ENCODE results near the gene PTPRT. TPM values are rescaled to one million over a fixed set of nuclear protein-coding genes. Genes with fewer than 3 reads are reported as not detected.

The PTPRT gene
- total RNA-seq, 1 experiment from 2014 or later, result 0.13 TPM

- H3K4me3 Mint-ChIP-seq, result no peak overlapping the region
- Histone ChIP-seq H3K9ac (ENCODE audit: extremely low read depth, insufficient read length, low read length) (no peak overlapping the region), H3K4ac (ENCODE audit: low read depth, low read length) (no peak overlapping the region), H3K79me2 (ENCODE audit: insufficient read depth, low read length) (no peaks in the 10 kb centered on the region), H3K27me3 (ENCODE audit: insufficient read depth, low read length) (no peaks in the 10 kb centered on the region), H4K91ac (ENCODE audit: insufficient read length, low read depth, low read length) (no peak overlapping the region), H3K14ac (ENCODE audit: insufficient read depth, low read length) (no peak overlapping the region), H3K56ac (ENCODE audit: insufficient read length, low read depth, low read length) (no peak overlapping the region), H2BK12ac (ENCODE audit: insufficient read length, low read depth, low read length) (no peak overlapping the region), H4K5ac (ENCODE audit: insufficient read length, low read depth, low read length) (no peak overlapping the region), H2AK5ac (ENCODE audit: insufficient read length, low read length) (no peak overlapping the region), H3T11ph (ENCODE audit: low read length) (no peak overlapping the region), H3K27ac (ENCODE audit: insufficient read length, low read depth, low read length) (no peak overlapping the region), H3K4me2 (ENCODE audit: insufficient read depth, insufficient read length, low read length) (no peak overlapping the region), H2BK20ac (ENCODE audit: low read depth, low read length, poor library complexity, severe bottlenecking) (no peak overlapping the region), H4K8ac (replicated peaks; ENCODE audit: insufficient read length, low read depth, low read length) (no peak overlapping the region), H4K20me1 (ENCODE audit: control insufficient read depth, insufficient read depth, insufficient read length) (no peaks in the 10 kb centered on the region), H2BK120ac (ENCODE audit: low read depth, low read length, poor library complexity, severe bottlenecking) (no peak overlapping the region), H2AFZ (ENCODE audit: low read length) (no peak overlapping the region), H2BK15ac (ENCODE audit: low read depth, low read length) (no peak overlapping the region), H3K9me3 (ENCODE audit: control insufficient read depth, low read depth, low read length) (peaks cover 5% of the 10 kb centered on the region), H3K23me2 (ENCODE audit: insufficient read length, low read depth, low read length, poor library complexity, severe bottlenecking) (no peaks in the 10 kb centered on the region), H3K79me1 (ENCODE audit: insufficient read depth, low read depth, low read length, poor library complexity, severe bottlenecking) (no peaks in the 10 kb centered on the region), H3K18ac (ENCODE audit: insufficient read length, low read depth, low read length) (no peak overlapping the region), H3K23ac (ENCODE audit: insufficient read length, low read depth, low read length) (no peak overlapping the region), H2BK5ac (ENCODE audit: insufficient read length, low read length) (no peak overlapping the region), H3K4me1 (ENCODE audit: insufficient read depth, low read length) (no peaks in the 10 kb centered on the region)
- H3K36me3 Mint-ChIP-seq (ENCODE audit: insufficient read depth in 1 of 3, low read depth in 3 of 3), result no peaks in the 10 kb centered on the region
- TF ChIP-seq CTCF (conservative IDR thresholded peaks at IDR 0.05), result no peak
- WGBS (ENCODE audit: extremely low coverage, insufficient read length, low lambda C conversion rate), result no CpG with 5 or more reads among the region's 3 CpGs
- no peak overlapping the region for H3K27ac Mint-ChIP-seq
- no peak for DNase-seq
- H3K9me3 Mint-ChIP-seq, result 0 out of 5 replicates have a peak, but pooled peaks cover 0 to 4% of the 10 kb centered on the region in 2 experiments
- no peaks in the 10 kb centered on the region; the same call in 1 of the 2 replicates for H3K27me3 Mint-ChIP-seq (ENCODE audit: low read depth)
- no peaks in the 10 kb centered on the region for H3K4me1 Mint-ChIP-seq
These were observed 673.0 kb downstream of the PTPRT start for GRCh38 chr20:42516692-42517091.
